ENCODE data around the gene LRRC28. TPM values are rescaled to one million over a fixed set of nuclear protein-coding genes. Genes with fewer than 3 reads are reported as not detected.

The LRRC28 gene
- total RNA-seq, 1 experiment from 2014 or later, result 21.4 TPM

- no peaks in the 10 kb centered on the region for H4K20me1 ChIP-seq (ENCODE audit: insufficient read depth)
- H3K9ac ChIP-seq (ENCODE audit: low read length), result no peak overlapping the region
- H3K27me3 ChIP-seq (ENCODE audit: insufficient read depth, low read length), result no peaks in the 10 kb centered on the region
- ChIA-PET RAD21 (ENCODE audit: low non-redundant PET in 1 of 2, low total read pairs in 2 of 2, uncharacterized antibody in 2 of 2, unreplicated experiment in 2 of 2) (no interaction called here), CTCF (no interaction called here), POLR2A (no interaction called here)
- ATAC-seq, result no peak
- no TSS peak for BruUV-seq (replicated peaks)
- DNase-seq (ENCODE audit: low read depth, low spot score), result no peak
- no peak overlapping the region for H3K4me2 ChIP-seq (ENCODE audit: low read length)
- no peak overlapping the region for H3K4me3 ChIP-seq (replicated peaks in 1 of 2; ENCODE audit: low read depth in 1 of 2, low read length in 2 of 2)
- TF ChIP-seq, protein P1, sequence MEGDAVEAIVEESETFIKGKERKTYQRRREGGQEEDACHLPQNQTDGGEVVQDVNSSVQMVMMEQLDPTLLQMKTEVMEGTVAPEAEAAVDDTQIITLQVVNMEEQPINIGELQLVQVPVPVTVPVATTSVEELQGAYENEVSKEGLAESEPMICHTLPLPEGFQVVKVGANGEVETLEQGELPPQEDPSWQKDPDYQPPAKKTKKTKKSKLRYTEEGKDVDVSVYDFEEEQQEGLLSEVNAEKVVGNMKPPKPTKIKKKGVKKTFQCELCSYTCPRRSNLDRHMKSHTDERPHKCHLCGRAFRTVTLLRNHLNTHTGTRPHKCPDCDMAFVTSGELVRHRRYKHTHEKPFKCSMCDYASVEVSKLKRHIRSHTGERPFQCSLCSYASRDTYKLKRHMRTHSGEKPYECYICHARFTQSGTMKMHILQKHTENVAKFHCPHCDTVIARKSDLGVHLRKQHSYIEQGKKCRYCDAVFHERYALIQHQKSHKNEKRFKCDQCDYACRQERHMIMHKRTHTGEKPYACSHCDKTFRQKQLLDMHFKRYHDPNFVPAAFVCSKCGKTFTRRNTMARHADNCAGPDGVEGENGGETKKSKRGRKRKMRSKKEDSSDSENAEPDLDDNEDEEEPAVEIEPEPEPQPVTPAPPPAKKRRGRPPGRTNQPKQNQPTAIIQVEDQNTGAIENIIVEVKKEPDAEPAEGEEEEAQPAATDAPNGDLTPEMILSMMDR (IDR thresholded peaks at IDR 0.05 in 2 of 3, conservative IDR thresholded peaks at IDR 0.05 in 1 of 3; ENCODE audit: borderline replicate concordance in 1 of 3, insufficient read depth in 1 of 3, low read depth in 2 of 3, low read length in 2 of 3), result no peak
- TF ChIP-seq REST (IDR thresholded peaks at IDR 0.05; ENCODE audit: low read depth) (no peak), CEBPB (IDR thresholded peaks at IDR 0.05; ENCODE audit: low read depth) (no peak), MAX (IDR thresholded peaks at IDR 0.05) (no peak), EZH2 (IDR thresholded peaks at IDR 0.05) (no peak), TCF7L2 (IDR thresholded peaks at IDR 0.05; ENCODE audit: borderline replicate concordance, extremely low read depth, insufficient read depth, insufficient read length) (no peak), RAD21 (IDR thresholded peaks at IDR 0.05; ENCODE audit: low read depth) (no peak), POLR2AphosphoS5 (IDR thresholded peaks at IDR 0.05; ENCODE audit: low read depth, low read length) (no peak), ZFX (IDR thresholded peaks at IDR 0.05) (no peak), JUND (IDR thresholded peaks at IDR 0.05) (no peak), POLR2A (IDR thresholded peaks at IDR 0.05; ENCODE audit: borderline replicate concordance, extremely low read depth, insufficient read depth, insufficient read length) (no peak), FOSL1 (IDR thresholded peaks at IDR 0.05; ENCODE audit: low read depth) (no peak), SIN3A (IDR thresholded peaks at IDR 0.05; ENCODE audit: low read depth) (no peak)
- intact Hi-C loops (cut with micrococcal nuclease), result no loop called here
- no peak overlapping the region for H2AFZ ChIP-seq (ENCODE audit: low read depth, low read length, poor library complexity, severe bottlenecking)
- H3K9me3 ChIP-seq (ENCODE audit: control insufficient read depth in 1 of 2, insufficient read depth in 1 of 2, low read depth in 1 of 2, low read length in 2 of 2), result no peaks in the 10 kb centered on the region
- no peaks in the 10 kb centered on the region for H3K79me2 ChIP-seq (ENCODE audit: insufficient read depth, low read length)
- no peaks in the 10 kb centered on the region for H3K4me1 ChIP-seq (ENCODE audit: control insufficient read depth in 1 of 2, insufficient read depth in 2 of 2, low read length in 2 of 2)
- no peaks in the 10 kb centered on the region for H3K9me2 ChIP-seq (ENCODE audit: insufficient read depth)
- no peak overlapping the region for H3K27ac ChIP-seq (ENCODE audit: low read depth, low read length)
- no peaks in the 10 kb centered on the region for H3K36me3 ChIP-seq (ENCODE audit: control insufficient read depth in 1 of 2, insufficient read depth in 2 of 2, low read length in 2 of 2)
These were observed 94.0 kb downstream of the LRRC28 start for GRCh38 chr15:99345242-99345641.

All from HCT116 (cell line).